HEK293 (cell line): ENCODE measurements around the gene COX10.

Source experiments
- CTCF ChIA-PET: fragments of 350-600 bp; formaldehyde crosslinking; extraction: SDS; loops from one replicate; lab custom pipeline; 2021; ENCODE audit warnings: antibody characterized with exemption; lab: Yijun Ruan, JAX
- POLR2A ChIA-PET: fragments of 300-600 bp; formaldehyde crosslinking; extraction: SDS; loops from one replicate; lab custom pipeline; 2020; ENCODE audit warnings: antibody characterized with exemption, inconsistent platforms; lab: Yijun Ruan, JAX
- H3K27ac ChIP-seq: fragments of 200-500 bp; sonication (Bioruptor generic); 2 replicates; pipeline ENCODE4 v1.5.1; 2014; ENCODE audit warnings: low read depth, low read length, control low read depth, inconsistent platforms; ENCODE audit errors: extremely low read depth
- H3K36me3 ChIP-seq, 2 experiments: fragments of 200-500 bp in 1 of 2; sonication (Bioruptor generic) in 1 of 2; 1 replicate in 1 of 2; 2 replicates in 1 of 2; pipeline ENCODE4 v1.5.1; 2014 to 2017; ENCODE audit warnings: inconsistent platforms in 2 of 2, low read length in 2 of 2; ENCODE audit not compliant: control insufficient read depth in 2 of 2, insufficient read depth in 1 of 2
- H3K4me1 ChIP-seq: fragments of 200-500 bp; sonication (Bioruptor generic); 2 replicates; pipeline ENCODE4 v1.5.1; 2014; ENCODE audit warnings: mild to moderate bottlenecking, low read length, inconsistent platforms; ENCODE audit not compliant: control insufficient read depth, insufficient read depth
- H3K4me3 ChIP-seq: 2 replicates; pipeline ENCODE4 v1.5.1; 2011; ENCODE audit warnings: low read depth, mild to moderate bottlenecking, control low read depth, low read length, moderate library complexity
- H3K9me3 ChIP-seq: fragments of 200-500 bp; sonication (Bioruptor generic); 2 replicates; pipeline ENCODE4 v1.5.1; 2014; ENCODE audit warnings: low read depth, low read length, inconsistent platforms; ENCODE audit not compliant: control insufficient read depth, insufficient read depth
- PRDM10 ChIP-seq: fragments of 450-650 bp; formaldehyde crosslinking; IDR thresholded peaks from 2 replicates; pipeline ENCODE4 v1.5.1; 2016; ENCODE audit warnings: missing biosample characterization, missing genetic modification characterization
- PRDM2 ChIP-seq: fragments of 450-650 bp; formaldehyde crosslinking; IDR thresholded peaks from 2 replicates; pipeline ENCODE4 v1.5.1; 2016; ENCODE audit warnings: missing biosample characterization, missing genetic modification characterization, borderline replicate concordance
- ZBTB49 ChIP-seq: fragments of 450-650 bp; formaldehyde crosslinking; IDR thresholded peaks from 2 replicates; pipeline ENCODE4 v1.5.1; 2016; ENCODE audit warnings: missing biosample characterization, missing genetic modification characterization, low read depth
- ZNF140 ChIP-seq: fragments of 450-650 bp; formaldehyde crosslinking; IDR thresholded peaks from 2 replicates; pipeline ENCODE4 v1.5.1; 2016; ENCODE audit warnings: missing biosample characterization, missing genetic modification characterization
- ZNF175 ChIP-seq: fragments of 450-650 bp; formaldehyde crosslinking; IDR thresholded peaks from 2 replicates; pipeline ENCODE4 v1.5.1; 2016; ENCODE audit warnings: missing biosample characterization, missing genetic modification characterization
- ZNF19 ChIP-seq: fragments of 450-650 bp; formaldehyde crosslinking; IDR thresholded peaks from 2 replicates; pipeline ENCODE4; 2016; ENCODE audit warnings: missing biosample characterization, missing genetic modification characterization, low read depth
- ZNF248 ChIP-seq: fragments of 450-650 bp; formaldehyde crosslinking; IDR thresholded peaks from 2 replicates; pipeline ENCODE4 v1.5.1; 2017; ENCODE audit warnings: missing biosample characterization, missing genetic modification characterization
- ZNF362 ChIP-seq: fragments of 450-650 bp; formaldehyde crosslinking; IDR thresholded peaks from 2 replicates; pipeline ENCODE4 v1.5.1; 2016; ENCODE audit warnings: missing biosample characterization, missing genetic modification characterization
- ZNF398 ChIP-seq: fragments of 450-650 bp; formaldehyde crosslinking; IDR thresholded peaks from 2 replicates; pipeline ENCODE4 v1.5.1; 2017; ENCODE audit warnings: missing biosample characterization, missing genetic modification characterization
- ZNF423 ChIP-seq: fragments of 450-650 bp; formaldehyde crosslinking; IDR thresholded peaks from 2 replicates; pipeline ENCODE4 v1.5.1; 2016; ENCODE audit warnings: missing biosample characterization, missing genetic modification characterization
- ZNF610 ChIP-seq: fragments of 450-650 bp; formaldehyde crosslinking; IDR thresholded peaks from 2 replicates; pipeline ENCODE4 v1.5.1; 2016; ENCODE audit warnings: missing biosample characterization, missing genetic modification characterization, borderline replicate concordance
- ZNF707 ChIP-seq: fragments of 450-650 bp; formaldehyde crosslinking; IDR thresholded peaks from 2 replicates; pipeline ENCODE4 v1.5.1; 2016; ENCODE audit warnings: missing biosample characterization, missing genetic modification characterization
- ZSCAN16 ChIP-seq: fragments of 450-650 bp; formaldehyde crosslinking; IDR thresholded peaks from 2 replicates; pipeline ENCODE4 v1.5.1; 2016; ENCODE audit warnings: missing biosample characterization, missing genetic modification characterization
- TF ChIP-seq, protein P1 (sequence below): fragments of 450-650 bp; formaldehyde crosslinking; IDR thresholded peaks from 2 replicates; pipeline ENCODE4 v1.5.1; 2016; ENCODE audit warnings: missing biosample characterization, missing genetic modification characterization

COX10 gene

DNA sequence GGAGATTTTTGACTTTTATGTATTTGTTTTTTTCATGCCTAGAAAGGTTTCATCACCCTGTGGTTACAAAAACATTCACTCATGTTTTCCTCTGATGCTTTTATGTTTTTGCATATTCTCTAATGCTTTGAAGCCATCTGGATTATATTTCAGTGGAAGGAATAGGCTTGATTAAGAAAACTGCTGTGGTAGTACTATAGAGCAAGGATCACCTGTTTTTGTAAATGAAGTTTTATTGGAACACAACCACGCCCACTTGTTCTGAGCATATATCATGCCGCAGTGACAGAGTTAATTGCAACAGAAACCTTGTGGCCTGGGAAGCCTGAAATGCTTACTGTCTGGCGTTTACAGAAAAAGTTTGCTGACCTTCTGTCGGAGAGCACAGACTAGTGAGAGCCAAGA is 11.5 kb downstream of the COX10 start (continued):
- TF ChIP-seq ZNF362 (tag by site-specific recombination) = no peak

GRCh38 chr17:14082848-14083247 is 13.5 kb downstream of the COX10 start:
- no peaks in the 10 kb centered on the region for H3K9me3 ChIP-seq
- TF ChIP-seq ZNF423 (tag by site-specific recombination) = no peak
- H3K4me1 ChIP-seq = peaks cover 7% of the 10 kb centered on the region; the same call in 1 of the 2 replicates
- POLR2A ChIA-PET = no interaction called here
- no peak overlapping the region for H3K27ac ChIP-seq
- no peak overlapping the region for H3K4me3 ChIP-seq
- H3K36me3 ChIP-seq = peaks cover 6 to 15% of the 10 kb centered on the region in 2 experiments
- CTCF ChIA-PET = interaction anchor here (0.8 kb wide), 1 partner anchor 8 kb away, joined by 4 read pairs; no protein-coding TSS in a partner anchor

GRCh38 chr17:14084955-14085354 is 15.7 kb downstream of the COX10 start:
- ChIA-PET POLR2A (no interaction called here), CTCF (no interaction called here)
- Histone ChIP-seq H3K4me3 (no peak overlapping the region), H3K9me3 (no peaks in the 10 kb centered on the region), H3K27ac (no peak overlapping the region), H3K36me3 (peaks cover 2 to 6% of the 10 kb centered on the region in 2 experiments), H3K4me1 (peaks cover 8% of the 10 kb centered on the region; the same call in 1 of the 2 replicates)
- TF ChIP-seq ZNF398 (tag by site-specific recombination) (no peak), ZBTB49 (tag by site-specific recombination) (no peak), ZNF610 (tag by site-specific recombination) (no peak), ZNF19 (no peak), ZNF707 (tag by site-specific recombination) (no peak), ZNF248 (no peak), ZSCAN16 (no peak), PRDM10 (tag by site-specific recombination) (no peak), PRDM2 (tag by site-specific recombination) (no peak), ZNF175 (tag by site-specific recombination) (no peak), ZNF140 (tag by site-specific recombination) (no peak)
- TF ChIP-seq, protein P1, sequence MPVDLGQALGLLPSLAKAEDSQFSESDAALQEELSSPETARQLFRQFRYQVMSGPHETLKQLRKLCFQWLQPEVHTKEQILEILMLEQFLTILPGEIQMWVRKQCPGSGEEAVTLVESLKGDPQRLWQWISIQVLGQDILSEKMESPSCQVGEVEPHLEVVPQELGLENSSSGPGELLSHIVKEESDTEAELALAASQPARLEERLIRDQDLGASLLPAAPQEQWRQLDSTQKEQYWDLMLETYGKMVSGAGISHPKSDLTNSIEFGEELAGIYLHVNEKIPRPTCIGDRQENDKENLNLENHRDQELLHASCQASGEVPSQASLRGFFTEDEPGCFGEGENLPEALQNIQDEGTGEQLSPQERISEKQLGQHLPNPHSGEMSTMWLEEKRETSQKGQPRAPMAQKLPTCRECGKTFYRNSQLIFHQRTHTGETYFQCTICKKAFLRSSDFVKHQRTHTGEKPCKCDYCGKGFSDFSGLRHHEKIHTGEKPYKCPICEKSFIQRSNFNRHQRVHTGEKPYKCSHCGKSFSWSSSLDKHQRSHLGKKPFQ = no peak
